COR-L47 (cell line): ENCODE measurements around the gene ZNF700.
"Not testable (repeated sequence)": the region's sequence is repeated elsewhere in the genome, so short reads cannot be mapped to it uniquely, and the experiment has no call there.

Source experiments
- DNase-seq: peaks from one replicate; lab custom pipeline; 2025; lab: John Stamatoyannopoulos, UW

Gene ZNF700

DNA sequence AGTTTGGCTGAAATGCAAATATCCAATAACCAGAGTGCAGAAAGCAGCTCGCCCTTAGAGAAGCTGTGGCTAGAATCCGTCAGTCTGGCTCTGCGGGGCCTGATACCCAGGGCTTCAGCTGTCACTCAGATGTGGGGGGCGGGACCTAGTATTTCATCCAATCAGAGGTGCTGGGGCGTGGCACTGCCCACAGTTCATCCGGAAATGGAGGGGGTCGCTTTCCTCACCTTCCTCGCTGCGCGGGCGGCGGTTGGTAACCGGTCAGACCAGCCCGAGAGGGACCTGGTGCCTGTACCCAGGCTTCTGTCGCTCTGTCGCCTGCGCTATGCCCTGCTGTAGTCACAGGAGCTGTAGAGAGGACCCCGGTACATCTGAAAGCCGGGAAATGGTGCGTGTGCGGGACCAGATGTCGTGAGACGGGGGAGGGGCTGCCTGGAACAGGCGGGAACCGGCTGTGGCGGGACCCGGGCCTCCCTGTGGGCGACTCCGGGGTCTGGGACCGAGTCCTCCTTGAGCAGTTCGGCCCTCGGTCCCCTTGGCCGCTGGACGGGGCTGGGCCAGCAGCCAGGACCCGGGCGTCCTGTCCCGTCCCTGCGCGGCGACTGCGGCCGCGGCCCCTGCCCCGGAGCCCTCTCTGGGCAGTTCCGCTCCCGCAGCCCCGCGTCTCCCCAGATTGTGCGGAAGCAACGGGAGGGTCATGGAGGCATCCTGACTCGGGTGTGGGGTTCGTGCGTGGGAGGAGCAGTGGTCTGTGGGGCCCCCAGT, at the start of gene ZNF700:
Gene ZNF700, plus strand, starts transcription at position 222 of the 765 bp plus-strand sequence. Its CDS starts 104 bp downstream, at position 326.
- DNase-seq: peak; percentile 95

DNA sequence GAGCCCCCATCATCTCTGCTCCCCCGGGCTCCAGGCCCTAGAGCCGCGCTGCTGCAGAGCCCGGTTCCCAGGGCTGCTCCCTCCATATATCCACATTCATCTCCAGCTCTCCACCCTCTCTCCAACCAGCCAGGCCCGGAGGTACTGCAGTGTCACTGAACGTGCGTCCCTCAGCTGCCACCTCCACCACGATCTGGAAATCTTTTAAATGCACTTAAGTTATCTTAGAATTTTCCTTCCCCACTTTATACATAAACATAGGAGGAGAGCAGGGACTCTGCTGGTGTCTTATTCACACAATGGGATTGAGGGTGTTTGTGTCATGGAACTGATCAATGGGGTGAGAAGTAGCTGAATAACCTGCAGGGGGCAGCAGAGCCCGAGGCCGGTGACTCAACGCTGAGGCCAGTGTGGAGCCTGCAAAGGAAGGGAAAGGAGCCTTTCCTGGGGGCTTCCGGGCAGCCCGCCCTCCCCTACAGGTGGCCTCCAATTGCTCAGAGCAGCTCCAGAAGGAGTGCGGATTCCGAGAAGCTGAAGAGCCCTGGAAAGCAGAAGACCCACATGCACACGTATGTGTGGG, 45.1 kb upstream of the ZNF700 start:
- peak; percentile 15 for DNase-seq

- no peak for DNase-seq
Measured at GRCh38 chr19:11880598-11880997, 44.3 kb upstream of the ZNF700 start.

- peak; percentile 47 for DNase-seq
Measured at GRCh38 chr19:11881151-11881800, 43.6 kb upstream of the ZNF700 start.

- DNase-seq: no peak
Measured at GRCh38 chr19:11882606-11883005, 42.3 kb upstream of the ZNF700 start.

DNA sequence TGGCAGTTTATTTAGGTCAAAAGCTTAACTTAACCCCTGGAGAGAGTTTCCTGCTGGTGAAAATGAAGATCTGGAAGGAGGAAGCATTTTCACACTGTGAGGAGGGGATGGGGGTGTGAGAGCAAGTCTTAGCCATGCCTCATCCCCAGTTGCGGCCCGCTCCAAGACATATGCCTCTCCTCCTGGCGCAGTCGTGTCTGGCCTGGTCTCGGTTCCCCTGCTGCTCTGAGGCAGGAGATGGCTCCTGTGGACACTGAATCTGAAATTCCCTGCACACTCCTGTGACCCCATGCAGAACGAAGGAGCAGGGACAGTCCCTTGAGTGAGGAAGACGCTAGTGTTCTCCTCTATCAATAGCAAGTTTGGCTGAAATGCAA, 37.7 kb upstream of the ZNF700 start:
- no peak for DNase-seq

GRCh38 chr19:11887611-11888531, 37.0 kb upstream of the ZNF700 start, which contains the start of gene ZNF69:
ZNF69 (plus strand) TSS chr19:11887782; CDS start chr19:11887924, 142 bp downstream.
- peak; percentile 4 for DNase-seq

GRCh38 chr19:11889901-11890300, 35.0 kb upstream of the ZNF700 start:
- not testable (repeated sequence) for DNase-seq

DNA sequence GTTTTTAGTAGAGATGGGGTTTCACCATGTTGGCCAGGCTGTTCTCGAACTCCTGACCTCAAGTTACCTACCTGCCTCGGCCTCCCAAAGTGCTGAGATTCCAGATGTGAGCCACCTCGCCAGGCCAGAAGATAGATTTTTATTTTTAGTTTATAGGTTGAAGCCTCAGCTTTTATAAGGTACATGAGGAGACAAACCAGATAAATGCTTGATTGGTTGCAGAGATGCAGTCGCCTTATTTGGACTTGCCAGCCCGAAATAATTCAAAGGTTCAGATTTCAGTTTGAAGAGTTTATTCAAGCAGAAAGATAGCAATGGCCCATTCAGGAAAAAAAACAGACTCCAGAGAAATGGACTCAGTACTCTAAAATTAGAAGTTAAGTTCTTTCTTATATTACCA, 34.3 kb upstream of the ZNF700 start:
- DNase-seq: no peak

GRCh38 chr19:11894851-11895250, 30.1 kb upstream of the ZNF700 start:
- DNase-seq: no peak

GRCh38 chr19:11902228-11902627, 22.7 kb upstream of the ZNF700 start:
- no peak for DNase-seq

GRCh38 chr19:11905928-11906327, 19.0 kb upstream of the ZNF700 start:
- DNase-seq: no peak

DNA sequence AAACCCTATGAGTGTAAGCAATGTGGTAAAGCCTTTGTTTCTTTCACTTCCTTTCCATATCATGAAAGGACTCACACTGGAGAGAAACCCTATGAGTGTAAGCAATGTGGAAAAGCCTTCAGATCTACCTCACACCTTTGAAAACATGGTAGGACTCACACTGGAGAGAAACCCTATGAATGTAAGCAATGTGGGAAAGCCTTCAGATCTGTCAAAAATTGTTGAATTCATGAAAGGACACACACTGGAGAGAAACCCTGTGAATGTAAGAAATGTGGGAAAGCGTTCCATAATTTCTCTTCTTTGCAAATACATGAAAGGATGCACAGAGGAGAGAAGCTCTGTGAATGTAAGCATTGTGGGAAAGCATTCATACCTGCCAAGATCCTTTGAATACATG, 13.0 kb upstream of the ZNF700 start:
- not testable (repeated sequence) for DNase-seq

- not testable (repeated sequence) for DNase-seq
Measured at GRCh38 chr19:11914417-11915051, 10.4 kb upstream of the ZNF700 start.

DNA sequence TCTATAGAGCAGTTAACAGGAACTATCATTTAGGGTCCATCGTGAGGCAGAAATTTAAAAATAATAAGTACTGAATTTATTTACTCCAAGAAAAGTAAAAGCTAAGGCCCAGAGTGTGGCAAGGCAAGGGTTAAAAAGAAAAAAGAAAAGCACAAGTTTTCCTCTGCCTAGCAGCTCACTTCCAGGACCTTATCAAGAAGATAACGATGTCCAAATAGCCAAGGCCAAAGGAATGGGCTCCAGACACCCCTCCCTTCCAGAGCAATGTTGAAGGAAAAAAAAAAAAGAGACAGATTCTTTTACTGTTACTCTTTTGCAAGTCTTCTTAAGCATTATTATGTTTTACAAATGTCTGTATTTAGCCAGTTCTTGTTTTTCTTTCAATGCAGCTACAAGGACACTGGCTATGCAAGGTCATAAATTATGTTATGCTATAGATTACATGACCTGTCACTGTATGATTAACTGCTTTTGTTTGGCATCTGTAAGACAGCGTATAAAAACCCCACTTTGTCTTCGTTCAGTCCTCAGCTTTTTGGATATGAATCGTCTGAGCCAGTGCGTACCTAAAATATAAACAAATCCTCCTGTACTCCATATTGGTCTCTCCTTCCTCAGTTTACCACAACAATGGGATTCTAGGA, 2.9 kb upstream of the ZNF700 start:
- DNase-seq: no peak

GRCh38 chr19:11925651-11926187, 812 bp downstream of the ZNF700 start:
- DNase-seq: not testable (repeated sequence)

DNA sequence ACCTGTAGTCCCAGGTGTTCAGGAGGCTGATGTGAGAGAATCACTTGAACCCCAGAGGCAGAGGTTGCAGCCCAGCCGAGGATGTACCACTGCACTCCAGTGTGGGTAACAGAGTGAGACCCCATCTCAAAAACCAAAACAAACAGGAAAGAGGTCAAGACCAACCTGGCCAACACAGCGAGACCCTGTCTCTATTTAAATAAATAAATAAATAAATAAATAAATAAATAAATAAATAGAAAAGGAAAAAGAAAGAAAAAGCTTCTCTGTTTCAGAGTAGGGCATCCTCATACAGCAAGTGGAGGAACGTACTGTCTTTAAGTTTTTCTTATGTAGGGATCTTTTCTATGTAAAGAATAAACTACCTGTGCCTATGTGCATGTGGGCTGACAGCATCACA, 2.3 kb downstream of the ZNF700 start:
- DNase-seq: no peak

- no peak for DNase-seq
Measured at GRCh38 chr19:11931051-11931450, 6.1 kb downstream of the ZNF700 start.

DNA sequence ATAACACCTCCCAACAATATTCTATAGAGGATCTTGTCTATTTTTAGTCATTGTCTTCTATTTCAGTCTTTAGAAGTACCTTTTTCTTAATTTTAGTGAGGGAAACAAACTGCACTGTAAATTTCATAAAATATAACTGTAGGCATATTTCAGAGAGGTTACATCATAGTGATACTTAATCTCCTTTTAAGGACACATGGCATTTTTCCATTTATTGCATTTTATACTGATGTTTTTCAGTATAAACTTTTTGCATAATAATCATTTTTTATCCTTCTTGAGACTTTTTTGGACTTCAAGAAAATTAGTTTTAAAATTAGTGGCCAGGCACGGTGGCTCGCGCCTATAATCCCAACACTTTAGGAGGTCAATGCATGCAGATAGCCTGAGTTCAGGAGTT, 6.6 kb downstream of the ZNF700 start:
- no peak for DNase-seq

- DNase-seq: not testable (repeated sequence)
Measured at GRCh38 chr19:11935829-11936228, 10.9 kb downstream of the ZNF700 start.

GRCh38 chr19:11938383-11938782, 13.5 kb downstream of the ZNF700 start:
- not testable (repeated sequence) for DNase-seq
